A549 (cell line): Measurements from ENCODE around the gene TRPV4. TPM values are rescaled to one million over a fixed set of nuclear protein-coding genes. Genes with fewer than 3 reads are reported as not detected.

Source experiments
- ATAC-seq, 2 experiments: fragments of 200-7000 bp in 1 of 2; fragments of >200 bp in 1 of 2; cut with Nextera tagmentation in 1 of 2; cut with Tn5 transposase in 1 of 2; 3 replicates each; pipeline versions ENCODE4 v1.8.0 to v1.9.1; 2018 to 2020; ENCODE audit warnings: mild to moderate bottlenecking in 1 of 2, moderate library complexity in 1 of 2
- CTCF ChIA-PET: fragments of 300-600 bp; sonication (Branson Sonifier 250); formaldehyde crosslinking; extraction: SDS; loops from one replicate; lab custom pipeline; 2021; ENCODE audit warnings: antibody characterized with exemption, inconsistent platforms; lab: Yijun Ruan, JAX
- POLR2A ChIA-PET: fragments of 350-600 bp; formaldehyde crosslinking; extraction: SDS; loops from one replicate; lab custom pipeline; 2021; ENCODE audit warnings: antibody characterized with exemption, inconsistent platforms; lab: Yijun Ruan, JAX
- DNase-seq, 2 experiments: peaks; one replicate each; pipeline versions ENCODE4 v3.0.0 to v3.0.0-alpha.2; 2011 to 2016; ENCODE audit warnings: low read depth in 1 of 2, low spot score in 1 of 2
- FAIRE-seq: peaks from 2 replicates; lab custom pipeline; 2011; peaks lifted over from hg19 to GRCh38; lab: Jason Lieb, UNC
- H3K27ac ChIP-seq, 2 experiments: fragments of >200 bp; sonication (Bioruptor Twin); formaldehyde crosslinking; 3 replicates each; pipeline ENCODE4 v1.5.1; 2016 to 2017
- H3K4me1 ChIP-seq: fragments of >200 bp; sonication (Bioruptor Twin); formaldehyde crosslinking; 3 replicates; pipeline ENCODE4 v1.6.1; 2016
- H3K4me2 ChIP-seq: fragments of >200 bp; sonication (Bioruptor Twin); formaldehyde crosslinking; 3 replicates; pipeline ENCODE4 v1.6.1; 2016
- H3K4me3 ChIP-seq: fragments of >200 bp; sonication (Bioruptor Twin); formaldehyde crosslinking; 3 replicates; pipeline ENCODE4 v1.5.1; 2016
- H3K9me3 ChIP-seq: fragments of >200 bp; sonication (Bioruptor Twin); formaldehyde crosslinking; 3 replicates; pipeline ENCODE4 v1.6.1; 2016
- CBX2 ChIP-seq: fragments of 200-600 bp; sonication (generic); IDR thresholded peaks from 2 replicates; pipeline ENCODE4 v1.6.1; 2016; ENCODE audit warnings: low read depth, mild to moderate bottlenecking, borderline replicate concordance
- CEBPB ChIP-seq, 2 experiments: fragments of >200 bp in 1 of 2; sonication (Bioruptor Twin) in 1 of 2; formaldehyde crosslinking in 1 of 2; IDR thresholded peaks; 2 replicates each; pipeline ENCODE4 v1.6.1; 2012 to 2016
- EHMT2 ChIP-seq: fragments of 200-600 bp; sonication (generic); IDR thresholded peaks from 2 replicates; pipeline ENCODE4 v1.6.1; 2016; ENCODE audit warnings: antibody characterized with exemption, low read depth, mild to moderate bottlenecking, moderate library complexity
- EP300 ChIP-seq, 2 experiments: fragments of >200 bp; sonication (Bioruptor Twin); formaldehyde crosslinking; IDR thresholded peaks; 2 replicates in 1 of 2; 3 replicates in 1 of 2; pipeline ENCODE4 v1.6.1; 2016 to 2017
- ESRRA ChIP-seq: fragments of 150-350 bp; IDR thresholded peaks from 2 replicates; pipeline ENCODE4 v1.6.1; 2014; ENCODE audit warnings: mild to moderate bottlenecking, low read length, borderline replicate concordance
- FOSB ChIP-seq: fragments of 250-450 bp; sonication (Bioruptor Pico); IDR thresholded peaks from 2 replicates; pipeline ENCODE4 v1.5.0; 2020; ENCODE audit warnings: mild to moderate bottlenecking, moderate library complexity
- GATA3 ChIP-seq: IDR thresholded peaks from 2 replicates; pipeline ENCODE4 v1.6.1; 2012; ENCODE audit warnings: borderline replicate concordance
- HEYL ChIP-seq: fragments of 250-450 bp; sonication (Bioruptor Pico); IDR thresholded peaks from 2 replicates; pipeline ENCODE4 v1.8.0; 2021; ENCODE audit warnings: mild to moderate bottlenecking, moderate library complexity
- HMGXB4 ChIP-seq: fragments of 250-450 bp; sonication (Bioruptor Pico); IDR thresholded peaks from 2 replicates; pipeline ENCODE4 v1.5.0; 2021; ENCODE audit warnings: mild to moderate bottlenecking, moderate library complexity, borderline replicate concordance
- KDM1A ChIP-seq: fragments of 200-600 bp; sonication (generic); IDR thresholded peaks from 2 replicates; pipeline ENCODE4 v1.6.1; 2016; ENCODE audit warnings: low read depth, mild to moderate bottlenecking
- NR3C1 ChIP-seq: fragments of >200 bp; sonication (Bioruptor Twin); formaldehyde crosslinking; IDR thresholded peaks from 3 replicates; pipeline ENCODE4 v1.6.1; 2017
- RCOR1 ChIP-seq: fragments of 150-350 bp; IDR thresholded peaks from 2 replicates; pipeline ENCODE4 v1.6.1; 2014; ENCODE audit warnings: antibody characterized with exemption, low read length, low read depth
- SREBF2 ChIP-seq: fragments of 450-650 bp; IDR thresholded peaks from 2 replicates; pipeline ENCODE4 v1.6.1; 2014; ENCODE audit warnings: mild to moderate bottlenecking, moderate library complexity
- ZC3H11A ChIP-seq: fragments of 450-650 bp; IDR thresholded peaks from 2 replicates; pipeline ENCODE4 v1.6.1; 2014; ENCODE audit warnings: antibody characterized with exemption, mild to moderate bottlenecking
- WGBS: methylation state at CpG from one replicate; pipeline ENCODE4 v1.1.6; 2017; ENCODE audit errors: missing lambda C conversion rate; 5-methylcytosine and 5-hydroxymethylcytosine counted together
- polyA plus RNA-seq, 4 experiments: library from polyadenylated mRNA; depleted of rRNA in 3 of 4; stranded (reverse); fragments of >200 nt; fragmentation: RNase III in 1 of 4; extraction: RNeasy Plus Mini Kit Qiagen cat#74134 plus additional on column Dnase treatment in 1 of 4; gene quantifications; 2 replicates in 3 of 4; 3 replicates in 1 of 4; pipeline ENCODE4 v1.2.3, GENCODE V29; 2011 to 2017
- TF ChIP-seq, protein P1 (sequence below): fragments of 150-350 bp; IDR thresholded peaks from 2 replicates; pipeline ENCODE4 v1.6.1; 2014; ENCODE audit warnings: low read depth, mild to moderate bottlenecking, low read length

Gene TRPV4
- polyA plus RNA-seq, 2 of the 4 experiments (the other 2 are of a cell fraction), result 0.15 to 0.37 TPM

GRCh38 chr12:109786799-109787198 lies 46.4 kb downstream of the TRPV4 start (continued):
- no peak for TF ChIP-seq RCOR1
- TF ChIP-seq, all 56 proteins: peak for 0

GRCh38 chr12:109785854-109786253 lies 47.3 kb downstream of the TRPV4 start:
- H3K27ac ChIP-seq, result no peak overlapping the region
- no peaks in the 10 kb centered on the region for H3K4me1 ChIP-seq
- no peak overlapping the region for H3K4me3 ChIP-seq
- ChIA-PET CTCF (interaction anchor here (1.0 to 3.5 kb wide), 2 partner anchors 10 to 188 kb away, joined by 4 to 10 read pairs; no protein-coding TSS in a partner anchor), POLR2A (no interaction called here)
- DNase-seq (no peak), ATAC-seq (no peak), FAIRE-seq (no peak)
- 65% methylated on average over 4 of the region's 4 CpGs for WGBS
- 0 out of 3 replicates have a peak, but pooled peaks cover 6% of the 10 kb centered on the region for H3K9me3 ChIP-seq
- no peak overlapping the region for H3K4me2 ChIP-seq
- no peak for TF ChIP-seq KDM1A
- no peak for TF ChIP-seq SREBF2
- no peak for TF ChIP-seq EP300 (IDR thresholded peaks at IDR 0.05)
- TF ChIP-seq ESRRA, result no peak
- TF ChIP-seq ZC3H11A, result no peak
- no peak for TF ChIP-seq NR3C1
- TF ChIP-seq, protein P1, sequence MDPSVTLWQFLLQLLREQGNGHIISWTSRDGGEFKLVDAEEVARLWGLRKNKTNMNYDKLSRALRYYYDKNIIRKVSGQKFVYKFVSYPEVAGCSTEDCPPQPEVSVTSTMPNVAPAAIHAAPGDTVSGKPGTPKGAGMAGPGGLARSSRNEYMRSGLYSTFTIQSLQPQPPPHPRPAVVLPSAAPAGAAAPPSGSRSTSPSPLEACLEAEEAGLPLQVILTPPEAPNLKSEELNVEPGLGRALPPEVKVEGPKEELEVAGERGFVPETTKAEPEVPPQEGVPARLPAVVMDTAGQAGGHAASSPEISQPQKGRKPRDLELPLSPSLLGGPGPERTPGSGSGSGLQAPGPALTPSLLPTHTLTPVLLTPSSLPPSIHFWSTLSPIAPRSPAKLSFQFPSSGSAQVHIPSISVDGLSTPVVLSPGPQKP, result no peak

DNA sequence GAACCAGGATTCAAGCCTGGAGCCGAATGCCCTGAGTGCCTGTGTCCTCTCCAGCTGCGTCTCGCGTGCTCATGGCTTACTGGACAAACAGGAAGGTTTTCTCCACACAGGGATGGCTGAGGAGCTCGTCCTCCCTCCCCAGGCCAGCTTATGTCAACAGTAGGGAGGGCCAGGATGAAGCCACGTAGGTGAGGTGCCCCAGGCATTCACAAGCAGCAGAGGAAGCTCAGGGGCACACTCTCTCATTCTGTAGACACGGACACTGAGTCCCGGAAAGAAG lies 49.3 kb downstream of the TRPV4 start:
- Histone ChIP-seq H3K4me2 (no peak overlapping the region), H3K4me1 (no peaks in the 10 kb centered on the region), H3K9me3 (peaks cover 10% of the 10 kb centered on the region; the same call in 1 of the 3 replicates), H3K4me3 (no peak overlapping the region), H3K27ac (no peak overlapping the region)
- DNase-seq (no peak), FAIRE-seq (no peak), ATAC-seq (peak in 1 of 2 experiments; percentile 11; a peak in 2 of 6 replicates)
- ChIA-PET POLR2A (no interaction called here), CTCF (interaction anchor here (0.6 to 3.5 kb wide), 4 partner anchors 9 to 186 kb away, joined by 3 to 10 read pairs (median 4); no protein-coding TSS in a partner anchor)
- 34% methylated on average over 8 of the region's 8 CpGs for WGBS
- no peak for TF ChIP-seq RCOR1
- no peak for TF ChIP-seq GATA3
- TF ChIP-seq EHMT2, result no peak
- no peak for TF ChIP-seq HEYL (CRISPR knock-in tag)
- TF ChIP-seq HMGXB4, result no peak
- no peak for TF ChIP-seq FOSB (CRISPR knock-in tag)
- TF ChIP-seq CEBPB (IDR thresholded peaks at IDR 0.05), result no peak
- no peak for TF ChIP-seq CBX2

DNA sequence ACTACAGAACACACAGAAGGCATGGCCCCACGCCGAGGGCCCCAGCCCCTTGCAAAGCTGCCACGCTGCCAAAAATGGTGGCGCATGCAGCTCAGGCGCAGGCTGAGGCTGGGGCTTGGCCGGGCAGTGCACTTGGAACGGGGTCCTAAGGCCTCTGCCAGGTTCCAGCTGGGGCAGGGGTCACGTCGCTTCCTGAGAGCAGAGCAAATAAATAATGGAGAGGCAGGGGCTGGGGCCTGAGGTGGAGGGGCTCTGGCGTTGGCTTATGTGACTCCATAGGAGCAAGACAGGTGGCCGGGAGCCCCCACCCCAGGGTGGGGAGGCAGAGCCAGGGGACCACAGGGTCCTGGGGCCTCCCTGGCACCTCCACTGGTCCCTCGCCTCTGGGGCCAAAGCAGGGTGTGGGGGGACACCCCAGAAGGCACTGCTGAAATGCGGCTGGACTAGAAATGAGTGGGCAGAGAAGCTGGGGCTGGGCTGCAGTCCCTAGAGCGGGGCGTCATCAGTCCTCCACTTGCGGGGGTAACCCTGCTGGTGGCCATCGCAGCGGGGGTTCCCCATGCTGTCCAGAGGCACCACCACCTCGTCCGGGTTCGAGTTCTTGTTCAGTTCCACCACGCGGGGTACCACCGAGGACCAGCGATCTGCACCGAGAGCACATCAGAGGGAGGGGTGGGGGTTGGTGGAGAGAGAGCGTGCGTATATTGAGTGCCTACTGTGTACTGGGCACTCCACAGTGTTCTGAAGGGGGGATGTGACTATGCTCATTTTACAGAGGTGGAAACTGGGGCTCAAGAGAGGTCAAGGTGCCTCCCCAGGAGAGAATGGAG lies 49.8 kb downstream of the TRPV4 start:
- H3K4me2 ChIP-seq, result no peak overlapping the region
- 74% methylated on average over 24 of the region's 28 CpGs for WGBS
- no peak for TF ChIP-seq EP300 (IDR thresholded peaks at IDR 0.05)
- ChIA-PET CTCF (interaction anchor here (1.0 to 3.5 kb wide), 4 partner anchors 8 to 186 kb away, joined by 3 to 10 read pairs (median 7); no protein-coding TSS in a partner anchor), POLR2A (no interaction called here)
- ATAC-seq (no peak), FAIRE-seq (no peak), DNase-seq (no peak)
- H3K27ac ChIP-seq, result no peak overlapping the region
- H3K4me3 ChIP-seq, result no peak overlapping the region
- H3K4me1 ChIP-seq, result no peaks in the 10 kb centered on the region
- peaks cover 14% of the 10 kb centered on the region; the same call in 2 of the 3 replicates for H3K9me3 ChIP-seq
